HepG2 (cell line): Measurements from ENCODE around the gene SYNGR4. TPM values are rescaled to one million over a fixed set of nuclear protein-coding genes. Genes with fewer than 3 reads are reported as not detected.
A peak's percentile ranks its signal among the peaks of the same experiment; 100 is the strongest.

Experiments
- DRAP1 ChIP-seq: IDR thresholded peaks from 2 replicates; pipeline ENCODE4 v1.6.1; 2016; ENCODE audit warnings: missing genetic modification reagents, missing compliant biosample characterization
- ELK4 ChIP-seq: sonication (generic); formaldehyde crosslinking; IDR thresholded peaks from 2 replicates; pipeline ENCODE4 v1.9.0; 2021; ENCODE audit warnings: missing genetic modification reagents, borderline replicate concordance
- HDAC2 ChIP-seq: sonication (generic); formaldehyde crosslinking; IDR thresholded peaks from 2 replicates; pipeline ENCODE4 v1.4.0; 2020; ENCODE audit warnings: missing genetic modification reagents
- HNF1B ChIP-seq: sonication (generic); formaldehyde crosslinking; IDR thresholded peaks from 2 replicates; pipeline ENCODE4 v1.5.1; 2020; ENCODE audit warnings: mild to moderate bottlenecking, moderate library complexity, missing genetic modification reagents
- HOXA9 ChIP-seq: sonication (generic); formaldehyde crosslinking; IDR thresholded peaks from 2 replicates; pipeline ENCODE4 v1.8.1; 2022; ENCODE audit warnings: missing genetic modification reagents, mild to moderate bottlenecking, moderate library complexity, borderline replicate concordance
- NFAT5 ChIP-seq: sonication (generic); formaldehyde crosslinking; IDR thresholded peaks from 2 replicates; pipeline ENCODE4 v1.4.0; 2020; ENCODE audit warnings: missing genetic modification reagents
- SP4 ChIP-seq: sonication (generic); formaldehyde crosslinking; IDR thresholded peaks from 2 replicates; pipeline ENCODE4 v1.8.1; 2023; ENCODE audit warnings: mild to moderate bottlenecking, missing genetic modification reagents
- TCF12 ChIP-seq, 2 experiments: fragments of 450-650 bp in 1 of 2; sonication (generic) in 1 of 2; formaldehyde crosslinking in 1 of 2; IDR thresholded peaks; 2 replicates each; pipeline versions ENCODE4 v1.6.1 to v1.8.0; 2017 to 2022; ENCODE audit warnings: antibody characterized with exemption in 1 of 2, mild to moderate bottlenecking in 1 of 2, missing genetic modification reagents in 1 of 2, moderate library complexity in 1 of 2
- ZNF275 ChIP-seq: sonication (generic); formaldehyde crosslinking; IDR thresholded peaks from 2 replicates; pipeline ENCODE4 v1.8.0; 2022; ENCODE audit warnings: missing genetic modification reagents, mild to moderate bottlenecking, inconsistent platforms, borderline replicate concordance
- ZNF510 ChIP-seq: sonication (generic); formaldehyde crosslinking; IDR thresholded peaks from 2 replicates; pipeline ENCODE4 v1.4.0; 2020; ENCODE audit warnings: low read depth, mild to moderate bottlenecking, missing genetic modification reagents
- ZSCAN20 ChIP-seq: sonication (generic); formaldehyde crosslinking; IDR thresholded peaks from 2 replicates; pipeline ENCODE4 v1.4.0; 2020; ENCODE audit warnings: missing genetic modification reagents, mild to moderate bottlenecking, borderline replicate concordance
- polyA plus RNA-seq, 8 experiments: library from polyadenylated mRNA; depleted of rRNA in 3 of 8; stranded (reverse) in 7 of 8; unstranded in 1 of 8; fragments of >200 nt; fragmentation: Illumina TruSeq in 4 of 8; extraction: Trizol in 4 of 8; gene quantifications; 2 replicates each; pipeline versions ENCODE4 v1.2.1 to v1.2.3, GENCODE V29; 2011 to 2016; ENCODE audit warnings: low read depth in 4 of 8, missing spikeins in 1 of 8, mixed read lengths in 1 of 8; ENCODE audit not compliant: insufficient read depth in 1 of 8
- total RNA-seq, 5 experiments: library from RNA; depleted of rRNA; stranded (reverse); fragments of >200 nt; fragmentation: Illumina TruSeq; extraction: Trizol; gene quantifications; 2 replicates each; pipeline ENCODE4 v1.2.3, GENCODE V29; 2016; ENCODE audit warnings: low read depth in 1 of 5
- TF ChIP-seq, protein P1 (sequence below): sonication (generic); formaldehyde crosslinking; IDR thresholded peaks from 2 replicates; pipeline ENCODE4 v1.4.0; 2020; ENCODE audit warnings: missing genetic modification reagents, borderline replicate concordance
- TF ChIP-seq, protein P2 (sequence below): IDR thresholded peaks from 2 replicates; pipeline ENCODE4 v1.6.1; 2016; ENCODE audit warnings: mild to moderate bottlenecking, missing biosample characterization, missing genetic modification reagents

The SYNGR4 gene
- total and polyA plus RNA-seq, 2 of the 13 experiments (the other 11 are each of a cell fraction or from before 2014, with no cell fraction given) = not detected

- TF ChIP-seq NFAT5 (CRISPR knock-in tag) (peak; percentile 44; the same call in 1 of the 2 replicates), ZNF275 (CRISPR knock-in tag) (no peak), DRAP1 (CRISPR knock-in tag) (peak; percentile 21; the same call in 1 of the 2 replicates), TCF12 (IDR thresholded peaks at IDR 0.05) (no peak), TCF12 (CRISPR knock-in tag; IDR thresholded peaks at IDR 0.05) (no peak), HOXA9 (CRISPR knock-in tag) (no peak), ZSCAN20 (CRISPR knock-in tag) (0 out of 2 replicates have a peak, but pooled peaks have one; percentile 73), HNF1B (peak; percentile 69), ELK4 (CRISPR knock-in tag) (no peak), SP4 (peak; percentile 65), ZNF510 (CRISPR knock-in tag) (peak; percentile 83; the same call in 1 of the 2 replicates), HDAC2 (CRISPR knock-in tag) (no peak)
- TF ChIP-seq, protein P1, sequence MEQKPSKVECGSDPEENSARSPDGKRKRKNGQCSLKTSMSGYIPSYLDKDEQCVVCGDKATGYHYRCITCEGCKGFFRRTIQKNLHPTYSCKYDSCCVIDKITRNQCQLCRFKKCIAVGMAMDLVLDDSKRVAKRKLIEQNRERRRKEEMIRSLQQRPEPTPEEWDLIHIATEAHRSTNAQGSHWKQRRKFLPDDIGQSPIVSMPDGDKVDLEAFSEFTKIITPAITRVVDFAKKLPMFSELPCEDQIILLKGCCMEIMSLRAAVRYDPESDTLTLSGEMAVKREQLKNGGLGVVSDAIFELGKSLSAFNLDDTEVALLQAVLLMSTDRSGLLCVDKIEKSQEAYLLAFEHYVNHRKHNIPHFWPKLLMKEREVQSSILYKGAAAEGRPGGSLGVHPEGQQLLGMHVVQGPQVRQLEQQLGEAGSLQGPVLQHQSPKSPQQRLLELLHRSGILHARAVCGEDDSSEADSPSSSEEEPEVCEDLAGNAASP = peak; percentile 76
- TF ChIP-seq, protein P2, sequence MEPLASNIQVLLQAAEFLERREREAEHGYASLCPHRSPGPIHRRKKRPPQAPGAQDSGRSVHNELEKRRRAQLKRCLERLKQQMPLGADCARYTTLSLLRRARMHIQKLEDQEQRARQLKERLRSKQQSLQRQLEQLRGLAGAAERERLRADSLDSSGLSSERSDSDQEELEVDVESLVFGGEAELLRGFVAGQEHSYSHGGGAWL = no peak; the same call in 1 of the 2 replicates
These were observed 26.3 kb downstream of the SYNGR4 start (continued) for GRCh38 chr19:48390188-48391099.
